Tibial artery (tissue), 4 donors: ENCODE measurements around the gene CAMK4.

Source experiments
- DNase-seq, 2 donors: peaks; one replicate each; pipeline ENCODE4 v3.0.0-alpha.2; 2019
- H3K27ac ChIP-seq, 2 donors: fragments of 200-600 bp; sonication (generic) in 1 of 2; 1 replicate in 1 of 2; 2 replicates in 1 of 2; pipeline ENCODE4 v1.5.1; 2018 to 2019; ENCODE audit warnings: mild to moderate bottlenecking in 1 of 2
- H3K27me3 ChIP-seq, 2 donors: fragments of 200-600 bp; sonication (generic) in 1 of 2; one replicate each; pipeline versions ENCODE4 v1.5.1 to v1.6.0; 2016 to 2019
- H3K36me3 ChIP-seq, 3 donors: fragments of 200-600 bp; sonication (generic) in 2 of 3; one replicate each; pipeline ENCODE4 v1.5.1; 2016 to 2019; ENCODE audit warnings: mild to moderate bottlenecking in 2 of 3
- H3K4me1 ChIP-seq, 4 donors: fragments of 200-600 bp; sonication (generic) in 2 of 4; 1 replicate in 3 of 4; 2 replicates in 1 of 4; pipeline ENCODE4 v1.5.1; 2016 to 2019
- H3K4me3 ChIP-seq, 2 donors: fragments of 200-600 bp; sonication (generic) in 1 of 2; 1 replicate in 1 of 2; 2 replicates in 1 of 2; pipeline ENCODE4 v1.5.1; 2018 to 2019; ENCODE audit warnings: mild to moderate bottlenecking in 2 of 2
- H3K9me3 ChIP-seq, 3 donors: fragments of 200-600 bp; sonication (generic) in 1 of 3; one replicate each; pipeline ENCODE4 v1.5.1; 2016 to 2019
- intact Hi-C: fragments of 100-400 bp; cut with DNase I; formaldehyde crosslinking; loops from one replicate; pipeline ENCODE4 v1.15.0; 2023; ENCODE audit warnings: low total_unique reads
- TF ChIP-seq, protein P1 (sequence below), 2 experiments: fragments of 200-600 bp in 1 of 2; fragments of 450-650 bp in 1 of 2; IDR thresholded peaks; one replicate each; pipeline ENCODE4 v1.5.1; 2017 to 2019; ENCODE audit warnings: antibody characterized with exemption in 2 of 2, mild to moderate bottlenecking in 1 of 2, moderate library complexity in 1 of 2

CAMK4 gene

DNA sequence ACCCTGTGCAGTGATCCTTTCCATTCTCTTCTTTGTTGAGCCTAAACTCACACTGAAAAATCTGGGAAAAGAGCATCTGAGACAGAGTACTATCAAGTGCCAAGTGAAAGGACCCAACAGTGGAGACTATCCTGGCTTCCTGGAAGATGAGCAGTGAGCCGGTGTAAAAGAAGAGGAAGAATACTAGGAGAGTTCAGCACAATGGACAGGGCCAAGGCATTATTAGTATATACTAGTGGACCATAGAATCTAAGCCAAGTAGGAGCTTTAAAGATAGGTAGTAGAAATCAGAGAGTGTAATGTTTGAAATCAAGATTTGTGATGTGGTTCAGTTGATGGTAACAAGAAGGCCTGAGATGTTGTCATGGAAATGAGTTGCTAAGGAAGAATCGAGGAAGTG, 140.8 kb downstream of the CAMK4 start:
- no peaks in the 10 kb centered on the region for H3K4me1 ChIP-seq
- H3K9me3 ChIP-seq: no peaks in the 10 kb centered on the region
- intact Hi-C loops: no loop called here
- TF ChIP-seq, protein P1, sequence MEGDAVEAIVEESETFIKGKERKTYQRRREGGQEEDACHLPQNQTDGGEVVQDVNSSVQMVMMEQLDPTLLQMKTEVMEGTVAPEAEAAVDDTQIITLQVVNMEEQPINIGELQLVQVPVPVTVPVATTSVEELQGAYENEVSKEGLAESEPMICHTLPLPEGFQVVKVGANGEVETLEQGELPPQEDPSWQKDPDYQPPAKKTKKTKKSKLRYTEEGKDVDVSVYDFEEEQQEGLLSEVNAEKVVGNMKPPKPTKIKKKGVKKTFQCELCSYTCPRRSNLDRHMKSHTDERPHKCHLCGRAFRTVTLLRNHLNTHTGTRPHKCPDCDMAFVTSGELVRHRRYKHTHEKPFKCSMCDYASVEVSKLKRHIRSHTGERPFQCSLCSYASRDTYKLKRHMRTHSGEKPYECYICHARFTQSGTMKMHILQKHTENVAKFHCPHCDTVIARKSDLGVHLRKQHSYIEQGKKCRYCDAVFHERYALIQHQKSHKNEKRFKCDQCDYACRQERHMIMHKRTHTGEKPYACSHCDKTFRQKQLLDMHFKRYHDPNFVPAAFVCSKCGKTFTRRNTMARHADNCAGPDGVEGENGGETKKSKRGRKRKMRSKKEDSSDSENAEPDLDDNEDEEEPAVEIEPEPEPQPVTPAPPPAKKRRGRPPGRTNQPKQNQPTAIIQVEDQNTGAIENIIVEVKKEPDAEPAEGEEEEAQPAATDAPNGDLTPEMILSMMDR (IDR thresholded peaks at IDR 0.05): no peak
- no peaks in the 10 kb centered on the region for H3K36me3 ChIP-seq
- H3K27me3 ChIP-seq: no peaks in the 10 kb centered on the region
- no peak overlapping the region for H3K4me3 ChIP-seq
- no peak for DNase-seq
- H3K27ac ChIP-seq: no peak overlapping the region

DNA sequence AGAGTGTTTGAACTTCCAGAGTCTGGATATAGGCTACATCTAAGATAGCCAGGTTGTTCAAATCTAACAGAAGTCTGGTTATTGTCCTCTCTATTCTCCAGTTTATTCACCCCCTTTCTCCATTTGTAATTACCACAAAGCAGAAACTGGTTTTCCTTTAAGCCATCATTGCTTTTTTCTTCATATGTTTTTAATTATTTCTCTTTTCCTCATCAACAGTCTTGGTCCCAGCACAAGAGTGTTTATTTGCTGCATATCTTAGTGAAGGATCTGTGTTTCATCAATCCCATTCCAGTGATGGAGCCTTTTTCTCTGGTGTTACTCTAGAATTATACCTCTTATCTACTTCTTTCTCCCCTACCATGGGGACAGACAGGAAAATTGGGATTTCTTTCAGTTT, 142.2 kb downstream of the CAMK4 start:
- Histone ChIP-seq H3K9me3 (no peaks in the 10 kb centered on the region), H3K4me1 (no peaks in the 10 kb centered on the region), H3K27me3 (no peaks in the 10 kb centered on the region), H3K36me3 (no peaks in the 10 kb centered on the region), H3K4me3 (no peak overlapping the region), H3K27ac (no peak overlapping the region)
- intact Hi-C loops: no loop called here
- no peak for DNase-seq
- TF ChIP-seq, protein P1 (IDR thresholded peaks at IDR 0.05): no peak

DNA sequence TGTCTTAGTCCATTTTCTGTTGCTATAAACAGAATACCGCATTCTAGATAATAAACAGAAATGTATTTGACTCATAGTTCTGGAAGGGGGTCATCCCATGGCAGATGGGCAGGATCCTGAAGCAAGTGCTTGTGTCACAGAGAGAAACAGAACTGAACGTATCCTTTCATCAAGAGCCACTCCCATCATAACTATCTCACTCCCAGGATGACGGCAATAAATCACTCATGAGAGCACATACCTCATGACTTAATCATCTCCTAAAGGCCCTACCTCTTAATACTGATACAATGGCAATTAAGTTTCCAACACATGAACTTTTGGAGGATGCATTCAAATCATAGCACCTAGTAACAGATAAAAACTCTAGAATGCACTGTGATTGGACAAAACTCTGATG, 142.9 kb downstream of the CAMK4 start:
- DNase-seq: no peak
- no peaks in the 10 kb centered on the region for H3K27me3 ChIP-seq
- no peaks in the 10 kb centered on the region for H3K9me3 ChIP-seq
- intact Hi-C loops: no loop called here
- H3K27ac ChIP-seq: no peak overlapping the region
- no peaks in the 10 kb centered on the region for H3K36me3 ChIP-seq
- TF ChIP-seq, protein P1 (IDR thresholded peaks at IDR 0.05): no peak
- no peak overlapping the region for H3K4me3 ChIP-seq
- H3K4me1 ChIP-seq: no peaks in the 10 kb centered on the region

DNA sequence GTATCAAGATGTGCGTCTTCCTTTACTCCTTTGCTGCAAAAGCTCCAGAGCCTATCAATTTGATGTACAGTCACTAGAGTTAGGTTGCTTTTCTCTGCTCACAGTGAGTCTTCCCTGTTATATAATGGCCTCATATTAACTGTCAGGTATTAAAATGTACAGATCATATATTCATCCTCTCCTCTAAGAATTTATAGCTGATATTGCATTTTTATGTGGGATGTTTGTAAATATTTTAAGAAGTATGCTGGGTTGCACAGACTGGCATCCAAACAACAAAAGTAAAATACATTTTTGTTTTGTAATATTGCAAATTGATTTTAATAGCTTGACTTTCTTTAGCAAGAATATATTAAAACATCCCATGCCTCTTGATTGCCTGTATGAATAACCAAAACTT, 148.6 kb downstream of the CAMK4 start:
- DNase-seq: no peak
- Histone ChIP-seq H3K9me3 (no peaks in the 10 kb centered on the region), H3K27ac (no peak overlapping the region), H3K4me3 (no peak overlapping the region), H3K4me1 (no peaks in the 10 kb centered on the region), H3K27me3 (no peaks in the 10 kb centered on the region), H3K36me3 (no peaks in the 10 kb centered on the region)
- intact Hi-C loops: no loop called here
- TF ChIP-seq, protein P1 (IDR thresholded peaks at IDR 0.05): no peak

DNA sequence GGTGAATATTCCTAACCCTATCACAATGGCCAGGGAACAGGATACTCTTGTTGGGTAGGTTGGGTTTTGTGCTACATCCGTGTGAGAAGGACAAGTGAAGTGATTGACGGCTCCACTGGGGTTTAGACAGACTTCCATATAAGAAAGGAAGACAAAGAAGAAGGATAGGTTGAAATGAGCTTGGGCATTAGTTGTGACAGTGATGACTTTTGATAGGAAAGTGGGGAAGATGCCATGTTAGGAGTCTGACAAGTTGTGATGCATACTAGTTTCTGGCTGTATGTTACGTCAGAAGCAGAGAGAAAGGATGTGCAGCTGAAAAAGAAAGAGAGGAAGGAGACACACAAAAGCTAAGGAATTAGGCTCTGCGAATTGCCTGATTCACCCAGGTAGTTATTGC, 150.2 kb downstream of the CAMK4 start:
- H3K4me3 ChIP-seq: no peak overlapping the region
- intact Hi-C loops: no loop called here
- H3K9me3 ChIP-seq: no peaks in the 10 kb centered on the region
- TF ChIP-seq, protein P1 (IDR thresholded peaks at IDR 0.05): no peak
- no peaks in the 10 kb centered on the region for H3K36me3 ChIP-seq
- no peak for DNase-seq
- no peaks in the 10 kb centered on the region for H3K4me1 ChIP-seq
- no peaks in the 10 kb centered on the region for H3K27me3 ChIP-seq
- H3K27ac ChIP-seq: no peak overlapping the region

DNA sequence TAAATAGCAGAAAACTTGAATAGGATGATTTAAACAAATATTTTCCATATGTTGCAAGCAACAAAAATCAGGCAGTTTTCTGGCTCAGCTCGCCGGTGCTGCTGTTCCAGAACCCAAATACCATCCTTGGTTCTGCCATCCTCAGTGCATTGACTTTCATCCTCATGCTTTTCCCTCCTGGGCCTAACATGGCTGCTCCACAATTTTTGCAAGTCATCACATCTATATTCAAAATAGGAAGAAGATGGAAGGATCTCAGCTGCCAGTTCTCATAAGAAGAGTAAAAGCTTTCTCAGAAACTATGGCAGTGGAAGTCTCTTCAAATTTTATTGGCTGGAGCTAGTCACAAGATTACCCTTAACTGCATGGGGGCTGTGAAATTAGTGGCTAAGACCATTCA, 151.5 kb downstream of the CAMK4 start:
- TF ChIP-seq, protein P1 (IDR thresholded peaks at IDR 0.05): no peak
- intact Hi-C loops: no loop called here

More for the DNA sequence above, 151.5 kb downstream of the CAMK4 start:
- H3K27me3 ChIP-seq: no peaks in the 10 kb centered on the region
- H3K36me3 ChIP-seq: no peaks in the 10 kb centered on the region
- H3K4me3 ChIP-seq: no peak overlapping the region
- no peak for DNase-seq
- no peak overlapping the region for H3K27ac ChIP-seq
- H3K4me1 ChIP-seq: no peaks in the 10 kb centered on the region
- no peaks in the 10 kb centered on the region for H3K9me3 ChIP-seq
